Ovary (tissue), 9 donors: ENCODE results near the gene PCDHGA1. TPM values are rescaled to one million over a fixed set of nuclear protein-coding genes. Genes with fewer than 3 reads are reported as not detected.

Experiments used
- DNase-seq, 5 donors: peaks; one replicate each; pipeline ENCODE4 v3.0.0-alpha.2; 2019 to 2020
- H3K27ac ChIP-seq, 2 donors: fragments of 200-600 bp; one replicate each; pipeline versions ENCODE4 v1.5.1 to v1.8.0; 2019 to 2022
- H3K27me3 ChIP-seq: fragments of 200-600 bp; one replicate; pipeline ENCODE4 v1.8.0; 2022
- H3K36me3 ChIP-seq: fragments of 200-600 bp; sonication (generic); one replicate; pipeline ENCODE4 v1.5.1; 2019
- H3K4me1 ChIP-seq: one replicate; pipeline ENCODE4 v1.8.1; 2013; ENCODE audit warnings: mild to moderate bottlenecking, moderate library complexity; ENCODE audit not compliant: insufficient read depth
- H3K4me3 ChIP-seq: fragments of 200-600 bp; sonication (generic); one replicate; pipeline ENCODE4 v1.5.1; 2017
- H3K9me3 ChIP-seq, 2 donors: fragments of 200-600 bp in 1 of 2; sonication (generic) in 1 of 2; one replicate each; pipeline versions ENCODE4 v1.5.1 to v1.8.1; 2013 to 2019; ENCODE audit warnings: mild to moderate bottlenecking in 1 of 2, moderate library complexity in 1 of 2
- CTCF ChIP-seq, 3 donors: fragments of 450-650 bp in 2 of 3; fragments of 200-600 bp in 1 of 3; IDR thresholded peaks; one replicate each; pipeline versions ENCODE4 v1.5.1 to v1.8.0; 2016 to 2022; ENCODE audit warnings: antibody characterized with exemption in 3 of 3, mild to moderate bottlenecking in 1 of 3
- EP300 ChIP-seq: sonication (generic); formaldehyde crosslinking; IDR thresholded peaks from one replicate; pipeline ENCODE4 v1.6.1; 2017; ENCODE audit warnings: antibody characterized with exemption
- POLR2A ChIP-seq: fragments of 450-650 bp; IDR thresholded peaks from one replicate; pipeline ENCODE4 v1.6.1; 2017; ENCODE audit warnings: antibody characterized with exemption, mild to moderate bottlenecking, moderate library complexity
- WGBS, 3 donors: extraction: QIAGEN DNeasy Blood & Tissue Kit in 1 of 3; methylation state at CpG; one replicate each; pipeline versions ENCODE4 v1.1.5 to v1.1.7; 2013 to 2017; 5-methylcytosine and 5-hydroxymethylcytosine counted together
- intact Hi-C, 4 donors: fragments of 100-400 bp; cut with DNase I; formaldehyde crosslinking; loops; one replicate each; pipeline versions ENCODE4 v1.11.0 to v1.15.1; 2022 to 2023
- polyA plus RNA-seq, 2 donors: library from polyadenylated mRNA; stranded (reverse); fragments of 200-250 nt in 1 of 2; fragments of 350-450 nt in 1 of 2; fragmentation: Illumina TruSeq in 1 of 2; extraction: RNeasy Lipid Tissue Mini Kit (QIAGEN cat#74804) in 1 of 2; gene quantifications; one replicate each; pipeline ENCODE4 v1.2.3, GENCODE V29; 2013 to 2014
- total RNA-seq, 7 donors: library from RNA; depleted of rRNA in 2 of 7; stranded (reverse); fragments of >200 nt in 2 of 7; fragmentation: NEBNext Ultra II Directional in 3 of 7; extraction: Animal tissue kit (Norgen Biotek cat#: 25700) in 3 of 7; gene quantifications; one replicate each; pipeline versions ENCODE4 v1.1.0 to v1.2.4, GENCODE V29; 2016 to 2023
- donor health status: DM: no; HTN: no; CAD: no; lungs with moderate emphysema.
- donor health status: DM: no; HTN: no; CAD: no.
- donor health status: Bipolar disorder and iron deficiency.
- donor health status: DM: yes; HTN: yes; CAD: no.
- donor health status: DM: no; HTN: no; CAD: no.
- donor health status: DM: yes; HTN: yes; CAD: no.

The PCDHGA1 gene
- total and polyA plus RNA-seq, 9 donors, result 0.29 to 2.8 (median 0.94) TPM

GRCh38 chr5:141510850-141511601 is 180.7 kb downstream of the PCDHGA1 start:
- TF ChIP-seq CTCF (IDR thresholded peaks at IDR 0.05) (no peak), POLR2A (no peak), EP300 (no peak)
- no peaks in the 10 kb centered on the region for H3K27me3 ChIP-seq
- WGBS, 3 donors, result 90 to 91% (median 91%) methylated on average over 14 of the region's 14 CpGs
- peaks cover 19% of the 10 kb centered on the region for H3K4me1 ChIP-seq
- H3K9me3 ChIP-seq, result no peaks in the 10 kb centered on the region
- H3K36me3 ChIP-seq, result no peaks in the 10 kb centered on the region
- H3K4me3 ChIP-seq, result no peak overlapping the region
- intact Hi-C loops, result loop anchor here in 2 of 4 donors (5.0 kb wide), 2 partner anchors 34 to 51 kb away; partner anchors contain the start of gene PCDHGC3 (in 2 of the 2)
- DNase-seq, result peak in 1 of 5 donors; percentile 44
- H3K27ac ChIP-seq, result no peak overlapping the region

GRCh38 chr5:141511771-141512325 is 181.5 kb downstream of the PCDHGA1 start:
- Histone ChIP-seq H3K9me3 (no peaks in the 10 kb centered on the region), H3K4me1 (peaks cover 19% of the 10 kb centered on the region), H3K27me3 (no peaks in the 10 kb centered on the region), H3K4me3 (peak overlapping the region; percentile 64), H3K36me3 (no peaks in the 10 kb centered on the region), H3K27ac (peak overlapping the region; percentile 74 to 82)
- intact Hi-C loops, result loop anchor here in 3 of 4 donors (2.0 to 5.0 kb wide), 3 partner anchors 35 to 50 kb away; partner anchors contain the start of gene PCDHGC3 (in 3 of the 3)
- WGBS, 3 donors, result 54 to 63% (median 60%) methylated on average over 4 of the region's 4 CpGs
- no peak for DNase-seq
- no peak for TF ChIP-seq EP300
- no peak for TF ChIP-seq POLR2A
- TF ChIP-seq CTCF (IDR thresholded peaks at IDR 0.05), result no peak

- intact Hi-C loops, result loop anchor here in 3 of 4 donors (2.0 to 5.0 kb wide), 3 partner anchors 35 to 50 kb away; partner anchors contain the start of gene PCDHGC3 (in 3 of the 3)
- 1 to 10% (median 2%) methylated on average over 28 of the region's 28 CpGs for WGBS, 3 donors
- H3K27ac ChIP-seq, result peak overlapping the region; percentile 74 to 82
- H3K4me1 ChIP-seq, result peaks cover 17% of the 10 kb centered on the region
- peak; percentile 82 to 91 (median 89) for DNase-seq
- no peak for TF ChIP-seq POLR2A
- no peak for TF ChIP-seq EP300
- peak; percentile 76 to 82 (median 80) for TF ChIP-seq CTCF (IDR thresholded peaks at IDR 0.05)
- no peaks in the 10 kb centered on the region for H3K27me3 ChIP-seq
- no peaks in the 10 kb centered on the region for H3K9me3 ChIP-seq
- H3K36me3 ChIP-seq, result no peaks in the 10 kb centered on the region
- peak overlapping the region; percentile 64 for H3K4me3 ChIP-seq
Measured at GRCh38 chr5:141512390-141512910, 182.1 kb downstream of the PCDHGA1 start.

- peak; percentile 39 to 70 (median 62) for DNase-seq
- intact Hi-C loops, result loop anchor here in 3 of 4 donors (2.0 to 5.0 kb wide), 3 partner anchors 36 to 49 kb away; partner anchors contain the start of gene PCDHGC3 (in 3 of the 3)
- Histone ChIP-seq H3K4me3 (peak overlapping the region; percentile 64), H3K9me3 (no peaks in the 10 kb centered on the region), H3K27me3 (no peaks in the 10 kb centered on the region), H3K27ac (peak overlapping the region; percentile 74 to 82), H3K4me1 (peaks cover 14% of the 10 kb centered on the region), H3K36me3 (no peaks in the 10 kb centered on the region)
- TF ChIP-seq POLR2A (no peak), CTCF (IDR thresholded peaks at IDR 0.05) (no peak), EP300 (no peak)
- 0 to 4% (median 1%) methylated on average over 43 of the region's 43 CpGs for WGBS, 3 donors
Measured at GRCh38 chr5:141512911-141513626, 182.8 kb downstream of the PCDHGA1 start.
